ENCODE data around the gene IPPK.
"Not testable (repeated sequence)": the region's sequence is repeated elsewhere in the genome, so short reads cannot be mapped to it uniquely, and the experiment has no call there.

Gene IPPK

DNA sequence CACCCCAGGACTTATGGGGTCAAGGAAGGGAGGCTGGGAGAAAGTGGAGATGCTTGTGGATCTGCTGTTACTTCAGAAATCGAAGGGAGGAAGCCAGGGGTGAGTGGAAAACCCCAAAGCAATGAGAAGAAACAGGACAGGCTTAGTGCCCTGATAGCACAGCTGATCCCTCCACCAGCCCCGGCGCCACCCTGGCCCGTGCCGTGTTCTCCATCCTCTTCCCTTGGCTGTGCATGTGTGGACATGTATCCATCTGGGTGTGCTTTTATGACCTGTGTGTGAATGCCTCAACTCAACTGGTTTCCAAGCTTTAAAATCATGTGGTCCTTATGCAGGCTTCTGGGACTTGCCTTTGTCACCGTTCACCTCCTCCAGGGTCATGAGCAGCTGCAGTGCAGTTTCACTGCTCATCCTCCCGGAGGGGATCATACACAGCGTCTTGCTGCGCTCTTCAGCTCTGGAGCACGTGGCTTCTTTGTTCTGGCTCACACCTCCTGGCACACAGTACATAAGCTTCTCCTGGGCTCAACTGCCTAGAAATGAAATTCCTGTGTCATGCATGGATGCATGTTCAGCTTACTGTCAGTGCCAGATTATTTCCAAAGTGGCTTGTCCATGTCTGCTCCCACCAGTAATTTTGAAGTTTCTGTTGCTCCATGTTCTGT is 58.2 kb downstream of the IPPK start:
- no peak for DNase-seq

DNA sequence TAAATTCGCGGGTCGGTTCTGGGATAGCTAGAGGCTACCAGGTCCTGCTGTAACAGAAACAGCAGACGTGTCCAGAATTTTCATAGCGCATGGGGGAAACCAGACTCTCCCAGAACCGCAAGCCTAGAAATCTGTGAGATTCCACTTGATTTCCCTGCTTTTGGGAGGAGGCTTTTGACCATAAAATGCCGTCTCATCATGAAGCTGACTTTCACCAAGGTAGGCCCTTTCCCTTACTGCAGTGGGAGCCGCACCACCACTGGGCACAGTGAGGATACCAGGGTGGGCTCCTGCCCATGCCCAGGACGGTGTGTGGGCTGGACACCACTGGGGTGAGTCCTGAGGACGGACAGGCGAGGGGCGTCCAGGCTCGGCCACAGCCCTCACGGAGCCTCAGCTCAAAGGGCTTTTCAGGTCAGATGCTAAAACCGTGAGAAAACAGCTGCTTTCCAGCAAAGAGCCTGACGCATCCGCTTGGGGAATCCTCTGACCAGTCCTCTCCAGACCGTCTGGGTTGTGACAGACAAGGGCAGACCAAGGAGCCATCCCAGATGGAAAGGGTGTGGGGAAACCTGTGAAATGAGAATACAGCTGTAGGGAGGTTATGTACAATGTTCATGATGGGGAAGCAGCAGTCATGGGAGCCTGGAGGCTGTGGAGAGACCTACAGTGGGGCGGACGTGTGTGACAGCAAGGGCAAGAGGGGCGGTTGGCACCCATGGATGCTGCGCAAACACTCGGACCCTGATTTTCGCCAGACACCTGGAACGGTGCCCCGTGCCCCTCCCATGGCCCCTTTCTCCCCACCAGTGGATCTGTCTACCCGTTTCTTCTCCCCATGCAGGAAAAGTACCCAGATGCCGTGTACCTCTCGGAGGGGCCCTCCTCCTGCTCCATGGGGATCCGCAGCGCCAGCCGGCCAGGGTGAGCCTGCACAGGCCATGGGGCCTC is 59.2 kb downstream of the IPPK start:
- no peak for DNase-seq

DNA sequence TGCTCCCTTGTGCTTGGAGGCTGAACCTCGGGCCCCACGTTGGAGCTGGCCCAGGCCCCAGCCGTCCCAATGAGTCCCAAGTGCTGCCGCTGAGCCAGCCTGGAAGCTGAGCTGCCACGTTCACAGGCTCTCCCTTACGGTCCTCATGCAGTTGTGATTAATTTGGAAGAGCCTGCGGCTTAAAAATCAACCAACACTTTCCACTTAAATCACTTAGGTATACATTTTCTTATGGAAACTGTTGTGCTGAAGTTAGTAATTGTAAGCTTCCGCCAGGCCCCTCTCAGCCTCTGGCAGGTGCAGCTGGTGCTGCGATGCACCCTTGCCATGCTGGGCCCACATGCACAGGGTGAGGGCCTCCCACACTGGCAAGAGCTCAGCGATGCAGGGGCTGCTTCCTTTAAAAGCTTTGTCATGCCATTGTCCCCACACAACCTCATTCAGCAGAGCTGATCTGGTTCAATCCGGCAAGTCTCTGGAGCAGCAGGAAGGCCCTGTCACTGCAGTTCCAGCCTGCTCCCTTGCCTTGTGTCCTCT is 61.0 kb downstream of the IPPK start:
- no peak for DNase-seq

DNA sequence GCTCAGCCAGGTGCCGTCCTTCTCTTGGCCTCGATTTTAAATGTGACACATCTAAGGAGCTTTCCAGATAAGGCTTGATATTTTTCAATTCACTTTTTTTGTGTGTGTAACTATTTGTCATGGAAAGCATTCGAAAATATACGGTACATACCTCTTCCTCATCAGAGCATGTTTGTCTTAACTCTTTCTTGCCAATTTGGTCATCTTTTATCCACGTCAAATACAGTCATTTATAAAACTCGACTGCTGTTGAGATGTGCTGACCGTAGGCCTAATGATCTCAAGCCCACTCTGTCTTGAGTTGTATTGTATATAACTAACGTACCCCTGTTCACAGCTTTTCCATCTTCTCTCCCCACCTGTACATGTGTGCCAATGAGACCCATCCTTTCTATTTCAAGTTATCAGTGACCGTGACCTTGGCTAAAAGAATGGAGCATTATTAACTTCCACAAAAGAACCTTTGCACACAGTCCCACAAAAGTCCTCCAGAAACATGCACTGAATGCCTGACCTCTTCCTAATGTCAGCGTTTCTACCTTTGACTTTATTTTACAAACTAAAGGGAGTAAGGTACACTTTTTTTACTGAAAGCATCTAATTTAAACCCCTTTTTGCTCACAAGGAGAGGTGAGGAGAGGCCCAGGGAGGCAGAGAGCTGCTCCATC is 61.6 kb downstream of the IPPK start:
- DNase-seq: no peak

DNA sequence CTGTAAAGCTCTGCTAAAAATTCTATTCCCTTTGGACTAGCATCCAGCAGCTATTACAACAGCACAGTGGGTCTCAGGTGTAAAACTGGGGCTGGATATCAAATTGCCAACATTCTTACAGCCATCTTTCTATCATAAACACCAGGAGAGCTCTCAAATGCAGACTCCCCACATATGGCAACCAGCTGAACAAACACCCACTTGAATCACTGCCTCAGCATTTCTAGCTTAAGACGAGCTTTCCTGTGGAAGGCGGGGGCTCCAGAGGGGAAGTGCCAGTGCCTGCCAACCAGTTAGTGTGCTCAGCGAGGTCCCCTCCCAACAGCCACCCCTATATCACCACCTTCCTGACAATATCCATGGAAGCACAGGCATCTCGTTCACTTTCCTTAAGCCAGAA is 62.2 kb downstream of the IPPK start:
- DNase-seq: peak; percentile 87

DNA sequence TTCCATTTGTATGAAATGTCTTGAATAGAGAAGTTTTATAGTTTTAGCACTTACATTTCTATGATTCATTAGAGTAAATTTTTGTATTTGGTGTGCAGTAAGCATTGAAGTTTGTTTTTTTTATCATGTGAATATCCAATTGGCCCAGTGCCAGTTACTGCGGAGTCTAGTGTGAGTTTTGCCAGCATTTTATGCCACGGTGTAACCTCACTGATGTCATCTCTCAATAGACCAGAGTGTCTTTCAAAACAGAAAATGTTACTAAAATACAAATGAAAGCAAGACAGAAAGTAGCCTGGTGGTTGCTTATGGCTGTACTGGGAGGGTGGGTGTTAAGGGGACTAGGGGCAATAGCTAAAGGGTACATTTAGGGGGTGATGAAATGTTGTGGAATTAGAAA is 62.8 kb downstream of the IPPK start:
- peak; percentile 24 for DNase-seq

DNA sequence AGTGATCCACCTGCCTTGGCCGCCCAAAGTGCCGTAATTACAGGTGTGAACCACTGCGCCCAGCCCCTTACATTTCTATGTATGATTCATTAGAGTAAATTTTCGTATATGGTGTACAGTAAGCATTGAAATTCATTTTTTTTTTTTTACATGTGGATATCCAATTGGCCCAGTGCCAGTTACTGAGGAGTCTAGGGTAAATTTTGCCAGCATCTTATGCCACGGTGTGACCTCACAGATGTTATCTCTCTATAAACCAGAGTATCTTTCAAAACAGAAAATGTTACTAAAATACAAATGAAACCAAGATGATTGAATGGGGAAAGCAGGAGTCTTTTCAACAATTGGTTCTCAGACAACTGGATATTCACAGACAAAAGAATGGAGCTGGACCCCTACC is 64.7 kb downstream of the IPPK start:
- DNase-seq: no peak

DNA sequence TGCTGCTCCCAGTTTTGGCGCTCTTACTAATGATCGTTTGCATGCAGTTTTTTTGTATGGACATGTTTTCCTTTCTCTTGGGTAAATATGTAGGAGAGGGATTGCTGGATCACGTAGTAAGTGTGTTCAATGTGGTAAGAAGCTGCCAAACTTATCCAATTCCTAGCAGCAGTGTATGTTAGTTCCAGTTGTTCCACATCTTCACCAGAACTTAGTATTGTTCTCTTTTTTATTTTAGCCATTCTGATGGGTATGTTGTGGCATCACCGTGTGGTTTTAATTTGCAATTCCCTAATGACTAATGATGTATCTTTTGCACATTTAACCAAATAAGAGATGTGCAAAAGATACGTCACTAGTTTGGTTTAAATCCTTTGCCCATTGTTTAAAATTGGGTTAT is 65.9 kb downstream of the IPPK start:
- DNase-seq: no peak

DNA sequence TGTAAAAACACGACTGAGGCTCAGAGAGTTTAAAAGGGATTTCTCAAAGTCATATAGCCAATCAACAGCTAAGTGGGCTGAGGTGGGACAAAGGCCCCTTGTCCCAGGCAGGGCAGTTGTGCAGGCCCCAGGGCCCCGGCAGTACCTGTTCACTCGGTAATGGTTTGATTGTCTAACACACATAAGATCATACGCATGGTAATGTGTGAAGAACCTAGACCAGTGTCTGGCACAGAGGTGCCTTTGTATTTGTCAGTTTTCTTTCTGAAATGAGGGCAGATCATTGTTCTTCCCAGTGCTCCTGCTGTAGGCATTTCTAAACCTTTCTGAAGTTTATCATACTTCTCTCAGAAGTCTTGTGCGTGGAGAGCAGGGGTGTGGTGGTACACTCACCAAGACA is 66.8 kb downstream of the IPPK start:
- DNase-seq: no peak

DNA sequence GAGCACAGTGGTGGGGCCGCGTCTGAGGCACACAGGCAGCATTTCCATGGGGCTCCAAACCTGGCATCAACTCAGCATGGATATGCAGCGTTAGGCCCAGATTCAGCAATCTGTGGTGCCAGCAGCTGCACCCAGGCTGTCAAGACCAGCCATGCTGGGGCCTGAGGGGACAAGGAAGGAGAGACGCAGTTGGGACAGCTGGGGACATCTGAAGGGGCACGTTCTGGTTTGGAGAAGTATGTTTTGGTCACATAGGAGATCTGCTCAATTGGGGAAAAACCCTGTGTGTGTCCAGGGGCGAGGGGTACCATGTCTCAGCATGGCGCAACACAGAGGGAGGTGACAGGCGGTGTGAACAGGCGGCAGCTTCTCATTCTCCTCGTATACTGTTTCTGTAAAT is 67.5 kb downstream of the IPPK start:
- no peak for DNase-seq

DNA sequence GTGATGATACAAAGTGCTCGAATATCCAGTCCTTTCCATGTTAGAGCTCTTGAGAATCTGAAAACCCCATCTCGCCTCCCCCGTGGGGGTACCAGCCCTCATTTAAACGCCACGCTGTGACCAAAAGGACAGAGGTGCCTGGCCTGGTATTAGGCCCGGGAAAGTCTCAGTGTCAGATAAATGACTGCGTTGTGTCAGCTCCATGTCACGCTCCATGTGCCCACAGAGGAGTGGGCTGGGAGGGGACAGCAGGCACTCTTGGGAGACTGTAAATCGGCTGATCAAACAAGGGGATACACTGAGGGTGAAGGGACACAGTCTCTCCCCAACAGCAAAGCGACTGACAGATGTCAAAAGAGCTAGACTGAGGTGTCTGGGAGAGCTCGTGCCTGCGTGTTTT is 68.5 kb downstream of the IPPK start:
- DNase-seq: no peak

DNA sequence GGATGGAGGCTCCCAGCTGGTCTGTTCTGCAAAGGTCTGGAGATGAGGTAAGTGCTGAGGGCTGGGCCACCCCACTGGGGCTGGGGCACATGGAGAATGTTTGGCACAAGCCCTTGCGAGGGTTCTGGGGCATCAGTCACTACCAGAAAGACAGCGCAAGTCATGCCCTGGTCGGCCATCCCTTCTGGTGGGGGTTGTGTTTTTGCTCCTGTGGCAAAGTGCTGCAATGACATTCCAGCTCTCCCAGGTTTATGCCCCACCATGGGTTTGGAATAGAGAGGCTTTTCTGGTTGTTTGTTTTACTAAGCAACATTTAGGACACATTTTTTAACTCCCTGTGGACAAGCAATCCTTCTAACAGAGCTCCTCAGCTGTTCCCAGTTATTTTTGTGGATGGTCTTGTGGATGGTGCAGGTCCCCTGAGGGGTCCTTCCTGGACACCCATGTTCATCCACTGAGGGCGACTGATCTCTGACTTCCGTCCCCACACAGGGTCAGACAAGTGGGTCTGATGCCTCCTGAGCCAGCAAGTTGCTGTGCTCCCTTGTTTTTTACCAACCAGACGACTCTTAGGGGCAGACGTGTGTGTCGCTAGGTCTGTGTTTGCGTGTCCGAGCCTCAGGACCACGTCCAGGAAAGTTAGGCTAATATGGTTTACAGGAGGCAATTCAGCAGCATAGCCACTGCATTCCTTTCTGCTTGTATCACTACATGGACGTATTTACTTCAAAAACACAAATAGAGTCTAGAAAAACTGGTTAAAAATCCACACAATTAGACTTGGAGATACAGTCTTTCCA is 69.3 kb downstream of the IPPK start:
- DNase-seq: no peak

DNA sequence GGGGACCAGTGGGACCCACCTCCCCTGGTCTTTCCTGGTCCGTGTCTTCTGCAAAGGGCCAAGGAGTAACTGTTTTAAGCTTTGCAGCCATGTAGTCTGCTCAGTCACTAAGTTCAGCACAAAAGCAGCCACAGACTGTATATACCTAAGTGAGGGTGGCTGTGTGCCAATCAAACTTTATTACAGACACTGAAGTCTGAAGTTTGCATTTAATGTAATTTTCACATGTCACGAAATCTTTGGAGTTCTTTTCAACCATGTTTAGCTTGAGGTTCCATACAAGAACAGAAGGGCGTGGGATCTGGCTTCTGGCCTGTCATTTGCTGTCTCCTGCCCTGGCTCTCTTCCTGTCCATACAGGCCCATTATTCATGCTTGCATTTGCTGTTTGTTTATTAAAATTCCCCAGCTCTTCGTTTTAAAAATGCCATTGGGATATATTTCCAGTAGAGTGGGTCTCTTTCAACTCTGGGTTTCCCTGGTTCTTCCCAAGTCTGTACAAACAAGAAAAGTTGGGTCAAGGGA is 69.9 kb downstream of the IPPK start:
- DNase-seq: no peak

DNA sequence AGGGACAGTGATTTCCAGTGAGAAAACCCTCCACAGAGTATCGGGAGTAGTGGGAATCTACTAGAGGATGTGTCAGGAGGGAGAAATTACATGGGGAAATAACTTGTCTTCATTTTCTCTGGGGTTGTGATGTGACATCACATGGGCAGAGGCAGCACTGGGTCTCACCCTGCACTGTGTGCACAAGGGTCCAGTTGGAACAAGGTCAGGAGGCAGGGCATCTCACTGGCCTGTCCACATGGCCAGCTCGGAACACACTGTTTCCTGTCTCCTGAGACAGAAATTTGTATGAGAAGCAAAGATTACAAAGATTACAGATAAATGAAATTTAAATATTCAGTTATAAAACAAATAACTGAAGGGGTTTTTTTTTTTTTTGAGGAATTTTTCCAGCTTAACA is 71.5 kb downstream of the IPPK start:
- DNase-seq: no peak

DNA sequence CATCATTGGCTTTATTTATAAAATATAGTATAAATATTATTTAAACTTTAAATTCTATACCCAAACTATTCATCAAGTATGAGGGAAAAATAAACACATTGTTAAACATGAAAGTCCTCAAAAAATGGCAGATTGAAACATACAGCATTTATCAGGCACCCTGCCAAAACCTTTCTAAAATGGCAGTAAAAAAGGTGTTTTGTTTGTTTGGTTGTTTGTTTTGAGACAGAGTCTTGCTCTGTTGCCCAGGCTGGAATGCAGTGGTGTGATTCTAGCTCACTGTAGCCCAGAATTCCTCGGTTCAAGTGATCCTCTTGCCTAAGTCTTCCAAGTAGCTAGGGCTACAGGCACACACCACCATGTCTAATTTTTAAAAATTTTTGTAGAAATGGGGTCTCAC is 74.0 kb downstream of the IPPK start:
- DNase-seq: no peak

DNA sequence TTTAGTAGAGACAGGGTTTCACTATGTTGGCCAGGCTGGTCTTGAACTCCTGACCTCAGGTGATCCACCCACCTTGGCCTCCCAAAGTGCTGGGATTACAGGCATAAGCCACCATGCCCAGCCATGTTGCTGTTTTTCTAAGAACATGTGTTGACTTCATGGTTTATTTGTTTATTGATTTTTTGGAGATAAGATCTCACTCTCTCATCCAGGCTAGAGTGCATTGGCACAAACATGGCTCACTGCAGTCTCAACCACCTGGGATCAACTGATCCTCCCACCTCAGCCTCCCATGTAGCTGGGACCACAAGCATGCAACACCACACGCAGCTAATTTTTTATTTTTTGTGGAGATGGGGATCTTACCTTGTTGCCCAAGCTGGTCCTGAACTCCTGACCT is 74.9 kb downstream of the IPPK start:
- DNase-seq: not testable (repeated sequence)

DNA sequence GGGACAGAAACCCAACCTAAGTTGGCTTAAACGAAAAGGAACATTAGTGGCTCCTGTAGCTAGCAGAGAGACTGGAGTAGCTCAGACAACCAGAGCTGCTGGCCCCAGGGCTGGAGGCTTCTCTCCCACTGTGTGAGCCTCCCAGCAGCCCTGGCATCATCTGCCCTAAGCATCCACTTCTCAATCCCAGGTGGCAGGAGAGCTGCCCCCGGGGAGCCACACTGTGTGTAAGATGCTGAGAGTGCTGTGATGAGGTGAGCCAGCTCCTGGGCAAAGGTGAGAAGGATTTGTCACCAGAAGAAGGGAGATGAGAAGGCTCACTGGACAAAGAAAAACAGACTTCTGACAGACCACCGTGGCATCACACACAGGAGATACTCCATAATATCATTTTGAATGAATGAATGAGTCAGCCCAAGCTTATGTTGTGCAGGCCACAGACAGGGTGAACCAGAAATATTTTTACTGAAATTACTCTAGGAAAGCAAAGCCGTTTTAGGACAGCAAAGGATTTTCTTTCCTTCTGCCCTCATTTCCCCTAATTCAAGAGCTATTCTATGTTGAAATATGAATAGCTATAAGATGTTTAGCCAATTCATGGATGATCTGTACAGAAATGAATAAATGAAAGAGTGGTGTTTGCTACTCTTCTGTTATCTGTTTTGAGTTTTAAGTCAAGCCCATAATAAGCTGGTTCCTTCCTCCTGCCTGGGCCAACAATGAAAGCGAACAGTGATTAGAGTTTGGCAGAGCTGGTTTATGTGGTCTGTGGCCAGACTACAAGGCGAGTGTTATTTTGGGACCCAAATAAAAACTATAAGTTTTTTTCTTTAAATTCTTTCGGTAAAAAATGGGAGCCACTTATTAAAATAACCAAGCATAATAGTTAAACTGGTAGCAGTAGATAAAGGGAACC is 76.7 kb downstream of the IPPK start:
- DNase-seq: no peak

DNA sequence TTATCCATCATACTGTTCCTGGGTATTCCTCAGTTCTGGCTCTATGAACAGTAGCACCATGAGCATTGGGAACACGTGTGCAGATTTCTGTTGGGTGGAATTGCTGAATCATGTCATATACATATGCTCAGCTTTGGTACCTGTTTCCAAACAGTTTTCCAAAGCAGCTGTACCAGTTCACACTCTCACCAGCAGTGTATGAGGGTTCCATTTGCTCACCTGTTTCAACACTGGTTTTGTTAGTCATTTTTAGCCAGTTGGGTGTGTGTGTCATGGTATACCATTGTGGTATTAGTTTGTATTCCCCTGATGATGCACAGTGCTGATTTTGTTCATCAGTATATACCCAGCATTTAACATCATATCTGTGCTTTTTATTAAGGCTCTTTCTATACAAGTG is 77.4 kb downstream of the IPPK start:
- no peak for DNase-seq

DNA sequence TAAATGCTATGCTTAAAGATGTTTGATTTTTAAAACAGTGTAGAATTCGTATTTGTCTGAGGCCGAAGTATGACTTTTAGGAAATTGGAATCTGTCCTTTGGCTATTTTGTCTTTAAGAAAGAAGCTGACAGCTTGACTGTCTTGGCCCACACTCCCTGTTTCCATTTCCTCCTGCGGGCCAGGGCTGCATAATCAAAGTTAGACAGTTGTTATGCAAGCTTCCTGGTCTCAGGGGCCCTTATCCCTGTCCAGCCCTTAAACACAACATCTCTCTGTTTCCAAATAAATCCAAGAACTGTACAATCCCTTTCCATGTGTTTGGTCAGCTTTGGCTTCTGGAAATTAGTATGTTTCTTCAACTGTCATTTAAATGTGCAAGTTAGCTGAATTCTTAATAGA is 79.6 kb downstream of the IPPK start:
- no peak for DNase-seq

DNA sequence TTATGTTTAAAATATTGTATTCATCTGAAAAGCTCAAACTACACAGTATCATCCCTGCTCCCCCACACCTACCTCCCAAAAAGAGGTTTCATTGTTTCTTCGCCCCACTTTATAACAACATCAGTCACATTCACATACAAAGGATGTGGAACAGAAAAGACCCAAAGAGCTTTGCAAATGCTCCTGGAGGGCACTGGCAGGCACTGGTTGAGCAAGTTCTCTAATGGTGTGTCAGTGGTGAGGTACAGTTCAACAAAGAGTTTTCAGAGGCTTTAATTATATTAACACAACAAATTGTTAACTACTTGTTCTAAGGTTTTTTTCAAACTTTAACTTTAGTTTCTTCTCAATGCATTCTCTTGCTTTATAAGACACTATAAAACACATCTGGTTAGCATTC is 80.0 kb downstream of the IPPK start:
- no peak for DNase-seq

DNA sequence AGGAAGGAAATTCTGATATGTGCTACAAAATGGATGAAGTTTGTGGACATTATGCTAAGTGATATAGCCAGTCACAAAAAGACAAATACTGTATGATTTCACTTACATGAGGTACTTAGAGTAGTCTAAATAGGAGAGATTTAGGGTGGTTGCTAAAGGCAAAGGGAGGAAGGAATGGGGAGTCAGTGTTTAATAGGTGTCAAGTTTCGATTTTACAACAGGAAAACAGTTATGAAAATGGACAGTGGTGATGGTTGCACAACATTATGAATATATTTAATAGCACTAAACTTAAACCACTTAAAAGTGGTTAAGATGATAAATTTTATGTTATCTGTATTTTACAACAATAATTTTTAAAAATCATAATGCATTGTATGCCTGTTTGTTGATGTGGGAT is 93.8 kb downstream of the IPPK start:
- DNase-seq: no peak
